GM18907 (cell line): ENCODE data around the gene MAPKAPK2.

Experiments
- ATAC-seq: cut with Tn5 transposase; IDR thresholded peaks from one replicate; pipeline ENCODE4 v1.9.1; 2021; ENCODE audit warnings: mild to moderate bottlenecking, moderate library complexity; ENCODE audit not compliant: unreplicated experiment

The MAPKAPK2 gene

DNA sequence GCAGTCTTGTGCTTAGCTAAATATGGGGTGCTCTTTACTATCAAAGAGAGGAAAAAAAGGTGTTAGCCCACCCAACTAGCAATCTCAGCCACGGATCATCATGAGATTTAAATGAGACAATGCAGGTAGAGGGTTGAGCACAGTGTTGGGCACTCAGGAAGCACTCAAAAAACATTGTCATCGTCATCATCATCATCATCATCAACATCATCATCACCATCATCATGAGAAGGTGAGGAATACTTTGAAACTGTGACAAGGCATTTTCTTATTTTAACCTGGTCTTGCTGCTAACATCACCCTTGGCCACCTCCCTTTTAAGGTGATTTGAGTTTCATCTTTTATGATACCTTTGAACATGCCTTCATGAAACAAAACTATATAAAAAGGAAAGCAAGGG is 3.3 kb upstream of the MAPKAPK2 start:
- ATAC-seq: no peak

DNA sequence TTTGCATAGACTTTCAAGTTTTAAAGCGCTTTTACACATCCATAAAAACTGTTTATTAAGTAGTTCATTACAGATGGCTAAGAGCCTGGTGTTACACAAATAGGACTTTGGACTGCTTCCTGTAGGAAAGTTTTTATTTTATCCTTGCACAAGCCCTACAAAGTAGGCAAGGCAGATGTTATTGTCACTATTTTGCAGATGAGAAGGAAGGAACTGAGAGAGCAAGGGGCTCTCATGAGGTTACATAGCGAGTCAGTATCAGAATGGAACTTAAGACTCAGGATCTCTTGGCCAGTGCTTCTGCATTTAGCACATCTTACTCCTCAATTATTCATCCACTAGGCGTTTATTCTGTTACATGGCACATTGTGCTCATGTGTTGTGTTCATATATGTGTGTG is 2.6 kb upstream of the MAPKAPK2 start:
- ATAC-seq: peak; percentile 23

DNA sequence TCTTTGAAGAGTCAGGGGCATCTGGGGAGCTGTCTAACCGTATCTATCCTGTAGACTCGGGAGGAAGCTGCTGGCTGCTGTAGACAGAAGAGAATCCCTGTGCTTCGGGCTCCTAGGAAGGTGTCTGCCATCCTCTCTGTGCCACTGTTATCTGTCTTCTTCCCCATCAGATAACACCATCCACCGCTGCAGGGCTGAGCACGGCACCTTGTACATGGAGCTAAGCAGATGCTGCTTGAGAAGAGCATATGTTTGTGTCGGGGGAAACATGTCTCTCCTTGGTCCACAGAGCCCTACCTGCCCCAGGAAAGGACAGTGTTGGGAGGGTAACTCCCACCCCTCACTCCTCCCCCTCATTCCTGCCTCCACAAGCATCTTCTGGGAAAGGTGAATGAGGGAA is 1.4 kb upstream of the MAPKAPK2 start:
- no peak for ATAC-seq

DNA sequence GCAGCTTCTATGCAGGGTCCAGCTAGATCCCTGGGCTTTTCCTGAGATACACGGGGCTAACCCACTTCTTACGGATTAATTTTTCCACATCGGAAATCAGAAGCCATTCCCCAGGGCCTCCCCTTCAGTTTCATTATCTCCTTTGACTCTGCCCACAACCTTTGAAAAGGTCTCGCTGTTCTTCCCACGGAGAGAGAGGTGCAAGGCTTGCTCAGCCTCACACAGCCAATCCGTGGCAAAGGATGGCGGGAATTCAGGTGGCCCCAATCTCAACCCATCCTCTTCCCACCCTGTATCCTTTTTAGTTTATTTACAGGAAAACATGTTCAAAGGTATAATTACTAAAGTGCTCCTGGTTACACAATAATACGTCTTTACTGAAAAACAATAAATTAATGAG is 702 bp upstream of the MAPKAPK2 start:
- no peak for ATAC-seq

DNA sequence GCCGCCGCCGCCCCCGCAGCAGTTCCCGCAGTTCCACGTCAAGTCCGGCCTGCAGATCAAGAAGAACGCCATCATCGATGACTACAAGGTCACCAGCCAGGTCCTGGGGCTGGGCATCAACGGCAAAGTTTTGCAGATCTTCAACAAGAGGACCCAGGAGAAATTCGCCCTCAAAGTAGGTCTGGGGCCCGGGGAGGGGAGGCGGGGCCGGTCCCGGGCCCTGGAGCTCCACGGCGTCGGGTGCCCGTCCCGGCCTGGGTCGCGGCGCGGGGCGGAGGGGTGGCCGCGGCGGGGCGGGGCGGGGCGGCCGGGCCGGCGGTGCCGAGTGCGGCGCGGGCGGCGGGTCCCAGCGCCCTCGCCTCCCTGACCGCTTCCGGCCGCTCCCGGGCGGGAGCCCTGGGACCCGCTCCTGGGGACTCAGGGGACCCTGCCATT is 646 bp downstream of the MAPKAPK2 start:
- ATAC-seq: peak; percentile 34

DNA sequence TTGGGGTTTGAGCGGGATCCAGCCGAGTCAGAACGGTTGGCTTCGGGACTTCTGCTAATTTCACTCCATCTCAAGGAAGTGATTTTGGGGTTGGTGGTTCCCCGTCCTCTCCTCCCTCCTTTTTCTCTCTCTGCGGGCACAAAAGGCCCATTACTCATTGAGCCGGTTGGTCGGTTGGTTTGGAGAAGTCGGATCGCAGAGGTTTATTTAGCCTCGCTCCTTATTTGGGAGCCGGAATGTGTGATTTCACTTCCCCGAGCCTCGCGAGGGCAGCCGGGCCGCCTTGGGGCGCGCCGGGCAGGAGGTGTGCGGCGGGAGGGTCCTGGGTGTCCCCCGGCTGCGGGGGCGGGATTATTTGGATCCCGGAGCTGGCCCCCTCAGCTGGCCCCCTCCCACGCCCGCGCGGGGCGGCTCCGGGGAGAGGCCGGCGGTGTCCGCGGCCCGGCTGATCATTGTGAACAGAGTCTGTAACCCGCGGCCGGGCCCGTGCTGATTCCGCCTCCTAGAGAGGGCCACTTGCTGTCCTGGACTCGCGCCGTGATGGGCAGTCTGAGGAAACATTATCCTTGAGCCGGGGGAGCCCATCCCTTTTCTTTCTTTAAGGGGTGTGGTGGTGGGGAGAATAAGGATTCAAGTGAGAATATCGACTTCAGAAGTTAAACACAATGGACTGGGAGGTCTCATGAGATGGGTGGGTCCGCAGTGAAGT is 1.2 kb downstream of the MAPKAPK2 start:
- ATAC-seq: peak; percentile 34

DNA sequence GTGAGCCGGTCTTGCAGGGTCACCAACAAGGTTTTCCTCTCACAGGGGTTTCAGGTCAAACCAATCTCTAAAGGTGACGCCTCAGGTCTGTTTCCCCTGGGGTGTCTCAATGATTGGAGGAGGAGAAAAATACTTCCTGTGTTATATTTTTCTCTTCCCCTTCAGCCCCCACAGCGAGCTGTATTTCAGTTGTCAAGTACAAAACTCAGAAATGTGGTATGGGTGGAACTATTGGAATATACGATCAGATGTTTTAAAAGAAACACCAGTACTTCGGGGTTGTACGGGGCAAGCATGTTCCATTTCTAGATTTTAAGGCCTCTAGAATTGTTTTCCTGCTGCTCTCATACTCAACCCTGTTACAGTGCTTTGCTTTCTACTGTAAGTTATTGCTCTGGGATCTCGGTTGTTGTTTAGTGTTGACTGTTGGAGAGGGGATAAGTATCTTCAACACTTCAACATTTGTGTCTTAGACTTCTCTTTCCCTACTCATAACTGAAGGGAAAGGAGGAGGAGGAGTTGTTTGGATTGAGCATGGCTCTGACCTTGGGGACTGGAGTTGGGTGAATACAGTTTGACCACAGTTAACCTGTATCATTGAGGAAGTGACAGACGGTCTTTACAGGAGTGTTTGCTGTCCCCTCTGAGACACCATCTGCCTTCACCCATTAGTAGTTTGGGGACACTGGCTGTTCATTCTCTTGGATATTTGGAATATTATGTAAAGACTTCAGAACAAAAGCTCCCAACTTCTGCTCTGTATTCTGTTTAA is 2.0 kb downstream of the MAPKAPK2 start:
- ATAC-seq: no peak

DNA sequence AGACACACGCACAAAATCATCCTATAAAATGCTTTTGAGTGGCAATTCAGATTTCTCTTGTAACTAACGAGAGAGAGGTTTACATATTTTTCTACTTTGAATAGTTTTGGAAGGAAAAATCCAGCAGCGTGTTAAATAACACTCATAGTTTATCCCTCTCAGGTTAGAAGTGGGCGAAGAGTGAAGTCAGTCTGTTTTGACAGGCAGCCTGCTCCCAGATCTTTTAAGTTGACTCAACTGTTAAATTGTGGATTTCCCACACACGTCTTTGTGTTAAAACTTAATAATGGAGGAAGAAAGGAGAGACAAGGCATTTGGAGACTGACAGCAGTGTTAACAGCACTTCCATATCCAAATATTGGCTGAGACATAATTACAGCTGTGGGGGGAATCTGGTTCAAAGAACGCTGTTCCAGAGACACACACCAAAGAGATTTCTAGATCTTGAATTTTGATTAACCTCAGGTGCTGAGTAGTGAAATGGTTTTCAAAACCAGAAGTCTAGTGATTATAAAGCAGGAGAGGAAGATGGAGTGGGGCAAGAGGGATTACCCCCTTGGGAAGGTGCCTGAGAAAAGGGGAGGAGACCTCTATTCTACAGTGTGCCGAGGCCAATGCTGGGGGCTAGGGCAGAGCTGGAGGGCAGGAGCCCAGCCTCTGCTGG is 2.7 kb downstream of the MAPKAPK2 start:
- ATAC-seq: no peak

DNA sequence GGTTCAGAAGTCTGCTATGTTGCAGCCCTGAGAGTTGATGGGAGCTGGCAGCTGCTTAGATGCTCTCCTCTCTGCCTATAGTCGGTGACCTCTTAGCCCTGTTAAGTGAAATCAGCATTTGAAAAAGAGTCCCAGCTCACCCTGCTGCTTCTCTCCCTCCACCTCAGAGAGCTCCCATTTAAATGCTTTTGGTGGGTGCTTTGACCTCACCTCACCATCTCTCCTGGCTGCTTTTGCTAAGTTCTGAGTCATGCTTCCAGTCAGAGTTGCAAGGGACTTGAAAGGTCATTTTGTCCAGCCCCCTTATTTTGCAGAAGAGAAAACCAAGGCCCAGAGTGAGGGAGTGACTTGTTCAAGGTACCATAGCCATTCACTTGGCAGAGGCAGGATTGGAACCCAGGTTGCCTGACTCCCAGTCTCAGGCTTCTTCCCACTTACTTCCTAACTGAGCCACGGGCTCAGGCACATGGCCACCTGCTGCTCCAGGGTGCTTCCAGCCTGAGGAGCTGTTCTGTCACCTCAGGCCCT is 3.3 kb downstream of the MAPKAPK2 start:
- ATAC-seq: no peak

DNA sequence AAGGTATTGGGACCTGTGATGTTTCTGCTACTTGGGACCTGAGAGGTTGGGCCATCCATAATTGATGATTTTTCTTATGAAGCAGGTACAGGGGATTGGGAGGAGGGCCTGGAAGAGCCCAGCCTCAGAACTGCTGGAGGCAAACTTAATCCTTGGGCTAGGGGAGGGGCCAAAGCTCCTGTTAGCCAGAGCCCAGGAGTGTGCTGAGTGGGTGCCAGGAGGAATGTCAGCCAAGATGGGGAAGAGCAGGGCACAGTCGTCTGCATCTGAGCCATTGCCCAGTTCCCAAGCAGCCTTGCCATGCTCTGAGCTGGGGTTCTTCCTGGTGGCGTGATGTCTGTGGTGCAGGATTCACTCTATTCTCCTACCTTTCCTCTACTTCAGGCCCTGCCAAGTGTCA is 5.8 kb downstream of the MAPKAPK2 start:
- ATAC-seq: no peak

DNA sequence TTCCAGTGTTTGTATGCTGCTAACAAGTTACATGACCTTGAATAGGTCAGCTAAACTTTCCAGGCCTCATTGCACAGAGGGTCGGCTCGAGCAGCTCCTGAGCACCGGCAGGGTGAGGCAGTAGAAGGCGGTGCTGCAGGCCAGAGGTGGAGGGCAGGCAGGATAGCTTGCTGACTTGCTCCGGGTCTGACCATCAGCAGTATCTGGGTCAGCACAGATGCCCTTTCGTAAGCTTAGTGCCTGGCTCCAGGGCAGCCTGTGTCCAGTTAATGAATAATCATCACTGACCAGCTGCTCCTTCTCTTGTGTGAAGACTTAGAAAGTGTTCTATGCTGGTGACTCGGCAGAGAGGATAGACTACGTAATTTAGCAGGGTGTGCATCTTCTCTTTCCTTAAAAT is 6.9 kb downstream of the MAPKAPK2 start:
- no peak for ATAC-seq

DNA sequence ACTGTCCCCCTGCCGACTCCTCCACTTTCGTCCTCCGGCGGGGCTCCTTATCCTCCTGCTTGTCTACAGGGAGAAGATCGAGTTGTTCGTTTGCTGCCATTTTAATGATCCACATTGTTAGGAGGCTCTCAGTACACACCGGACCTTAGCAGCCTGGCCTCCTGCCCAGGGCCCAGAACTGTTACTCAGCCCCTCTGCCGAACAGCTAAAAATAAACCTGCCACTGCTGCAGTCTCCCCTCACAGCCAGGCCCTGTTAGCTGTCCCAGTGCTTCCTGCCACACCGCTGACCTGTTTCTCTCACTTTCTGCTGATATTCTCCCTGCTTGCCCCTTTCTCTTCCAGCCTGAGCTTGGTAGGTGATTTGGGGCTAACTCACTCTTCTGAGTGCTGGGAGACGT is 8.3 kb downstream of the MAPKAPK2 start:
- no peak for ATAC-seq

DNA sequence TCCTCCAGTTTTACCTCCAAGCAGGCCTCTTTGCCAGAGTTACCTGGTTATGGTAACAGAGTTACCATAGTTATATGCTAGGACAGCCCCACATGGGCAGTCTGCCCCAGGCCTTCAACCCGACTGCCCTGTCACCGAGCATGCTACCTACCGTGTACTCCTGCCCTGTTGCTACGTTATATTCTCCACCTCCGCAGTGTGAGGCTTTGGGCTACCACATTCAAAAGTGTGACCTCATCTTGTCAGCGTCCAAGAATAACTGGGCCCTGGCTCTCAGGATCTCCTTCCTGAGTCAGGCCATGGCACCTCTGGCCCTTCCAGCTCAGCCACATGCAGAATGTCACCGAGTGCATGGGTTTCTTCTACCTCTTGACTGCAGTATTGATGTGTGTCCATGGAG is 8.9 kb downstream of the MAPKAPK2 start:
- ATAC-seq: no peak

DNA sequence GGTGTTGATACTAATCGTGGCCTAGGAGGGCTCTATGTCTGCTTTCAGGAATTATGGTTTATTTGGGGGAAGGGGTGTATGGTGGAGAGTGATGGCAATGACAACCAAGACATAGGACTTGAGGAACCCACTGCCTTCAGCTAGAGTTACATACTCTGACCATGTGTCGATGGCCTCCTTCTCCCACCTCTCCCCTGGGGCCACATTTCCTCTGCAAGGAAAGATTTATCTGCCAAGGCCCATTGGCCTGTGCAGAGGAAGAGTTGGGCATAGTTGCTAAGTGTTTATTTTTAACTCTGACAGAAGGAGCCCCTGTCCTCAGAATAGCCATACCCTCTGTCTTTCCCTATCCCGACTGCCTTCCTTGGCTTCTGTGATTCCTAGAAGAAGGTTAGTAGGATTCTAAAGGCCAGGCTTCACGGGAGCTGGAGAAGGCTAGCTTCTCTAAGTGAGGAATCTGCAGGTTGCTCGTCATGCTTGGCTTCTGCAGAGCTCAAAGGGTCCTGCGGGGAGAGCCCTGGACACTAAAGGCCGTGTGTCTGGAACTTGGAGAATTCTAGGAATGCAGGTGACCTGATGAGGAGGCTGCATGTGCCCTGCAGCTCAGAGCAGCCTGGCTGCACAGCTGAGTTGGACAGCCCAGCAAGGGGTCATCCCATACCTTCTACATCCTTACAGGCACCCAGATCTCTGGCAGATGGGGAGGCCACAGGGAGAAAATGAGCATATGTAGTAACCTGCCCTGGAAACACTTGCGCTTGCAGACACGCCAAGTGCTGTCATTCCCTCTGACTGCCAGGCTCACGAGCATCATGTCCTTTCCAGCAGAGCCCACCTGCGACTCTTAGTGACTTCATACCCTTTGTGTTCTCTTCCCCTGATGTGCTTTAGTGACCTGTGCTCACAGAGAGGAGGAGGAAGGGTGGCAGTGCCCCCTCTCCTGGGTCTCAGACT is 9.7 kb downstream of the MAPKAPK2 start:
- no peak for ATAC-seq

DNA sequence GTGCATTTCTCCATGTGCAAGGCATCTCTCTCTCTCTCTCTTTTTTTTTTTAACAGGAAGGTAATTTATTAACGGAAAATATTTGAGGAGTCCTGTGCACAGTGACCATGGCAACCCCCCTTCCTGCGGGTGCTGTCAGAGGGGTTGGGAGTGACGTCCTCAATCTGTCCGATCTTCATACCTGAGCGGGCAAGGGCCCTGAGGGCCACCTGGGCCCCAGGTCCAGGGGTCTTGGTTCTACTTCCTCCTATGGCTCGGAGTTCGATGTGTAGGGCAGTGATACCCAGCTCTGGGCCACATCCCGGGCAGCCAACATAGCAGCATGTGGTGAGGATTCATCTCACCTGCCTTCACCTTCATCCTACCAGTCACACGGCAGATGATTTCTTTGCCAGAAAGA is 11.0 kb downstream of the MAPKAPK2 start:
- no peak for ATAC-seq

DNA sequence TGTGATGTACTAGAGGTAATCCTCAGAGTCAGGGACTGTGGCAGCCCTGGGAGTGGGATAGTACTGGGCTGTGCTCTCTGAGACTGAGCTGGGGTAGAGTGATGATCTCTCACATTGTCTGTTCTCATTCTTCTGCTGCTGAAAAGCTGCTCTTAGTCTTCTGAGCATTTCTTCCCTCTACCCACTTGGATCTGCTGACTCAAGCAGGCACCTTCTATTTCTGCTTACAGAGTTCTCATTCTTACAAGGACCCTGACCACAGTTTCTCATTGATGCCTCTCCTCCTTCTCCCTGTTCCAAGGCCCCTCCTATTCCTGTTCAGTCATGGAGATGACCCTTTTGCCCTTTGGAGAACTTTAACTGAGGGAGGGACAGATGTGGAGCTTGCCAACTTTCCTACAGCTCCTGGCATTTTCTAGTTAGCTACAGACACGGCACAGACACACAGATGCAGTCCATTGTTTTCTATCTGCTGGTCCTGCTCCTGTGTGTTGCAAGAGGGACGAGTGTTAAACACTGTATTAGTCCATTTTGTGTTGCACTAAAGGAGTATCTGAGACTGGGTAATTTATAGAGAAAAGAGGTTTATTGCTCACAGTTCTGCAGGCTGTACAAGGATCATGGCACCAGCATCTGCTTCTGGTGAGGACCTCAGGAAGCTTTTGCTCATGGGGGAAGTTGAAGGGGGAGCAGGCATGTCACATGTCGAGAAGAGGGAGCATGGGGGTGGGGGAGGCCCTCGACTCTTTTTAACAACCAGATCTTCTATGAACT is 12.3 kb downstream of the MAPKAPK2 start:
- no peak for ATAC-seq

DNA sequence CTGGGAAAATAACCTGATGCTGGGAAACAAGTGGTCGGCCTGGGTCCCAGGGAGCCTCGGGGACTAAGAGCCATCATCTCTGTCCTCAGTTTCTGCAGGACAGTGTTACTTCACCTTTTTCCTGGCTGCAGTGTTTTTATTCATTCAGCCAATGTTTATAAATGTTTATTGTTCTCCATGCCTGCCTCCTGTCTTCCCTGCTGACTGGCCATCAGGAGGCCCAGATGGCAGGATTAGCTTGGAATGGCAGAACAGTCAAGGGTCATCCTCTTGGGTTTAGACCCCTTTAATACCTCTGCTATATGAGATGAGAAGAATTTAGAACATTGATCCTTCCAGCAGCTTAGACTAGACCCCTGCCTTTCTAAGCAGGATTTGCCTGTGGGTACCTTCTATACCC is 13.3 kb downstream of the MAPKAPK2 start:
- ATAC-seq: no peak

DNA sequence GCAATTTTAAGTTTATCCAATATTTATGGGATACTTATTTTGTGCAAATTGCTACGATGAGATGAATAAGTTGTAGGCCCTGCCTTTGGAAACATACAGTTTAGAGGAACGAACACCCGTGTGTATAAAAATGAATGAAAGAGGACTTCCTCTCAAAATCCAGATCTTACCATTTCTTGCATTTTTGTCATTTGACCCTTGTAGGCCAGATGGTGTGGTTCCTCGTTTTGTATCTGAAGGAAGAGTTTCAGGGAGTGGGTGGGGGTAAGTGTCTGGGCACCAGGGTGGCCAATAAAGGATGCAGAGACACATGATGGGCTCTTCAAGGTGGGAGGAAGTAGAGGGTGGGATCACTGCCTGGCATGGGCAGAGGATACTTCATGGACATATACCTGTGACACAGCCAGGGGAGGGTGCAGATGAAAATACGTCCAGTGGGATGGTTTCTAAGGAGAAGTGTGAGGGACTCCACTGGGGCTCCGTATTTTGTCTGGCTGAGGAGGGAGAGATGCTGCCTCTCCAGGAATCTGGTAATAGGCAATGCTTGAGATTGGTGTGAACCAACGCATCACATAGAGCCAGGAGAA is 14.4 kb downstream of the MAPKAPK2 start:
- no peak for ATAC-seq

DNA sequence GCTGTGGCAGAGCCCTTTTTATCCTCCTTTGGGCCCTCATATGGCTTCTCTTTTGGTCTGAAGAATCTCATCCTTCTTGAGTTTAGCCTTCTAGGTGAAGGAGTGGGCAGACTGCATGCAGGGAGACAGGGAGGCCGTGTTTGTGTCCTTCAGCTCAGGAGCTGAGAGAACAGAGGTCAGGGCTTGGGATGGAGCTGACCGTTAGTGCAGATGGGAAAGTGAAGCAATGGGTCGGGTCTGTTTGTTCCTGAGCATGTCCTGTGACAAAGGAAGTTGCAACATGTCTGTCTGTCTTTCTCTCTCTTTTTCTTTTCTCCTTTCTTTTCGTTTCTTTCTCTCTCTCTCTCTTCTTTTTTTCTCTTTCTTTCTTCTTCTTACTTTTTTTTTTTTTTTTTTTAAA is 14.9 kb downstream of the MAPKAPK2 start:
- ATAC-seq: no peak
